OCI-LY7 (cell line): ENCODE results near the gene ADAM23.

ENCODE experiments used
- EZH2phosphoT487 ChIP-seq: fragments of 200-600 bp; sonication (generic); IDR thresholded peaks from 2 replicates; pipeline ENCODE4 v1.6.1; 2018; ENCODE audit warnings: low read depth, borderline replicate concordance, mild to moderate bottlenecking, mixed run types, antibody characterized with exemption, low read length, moderate library complexity, mixed read lengths
- TF ChIP-seq, protein P1 (sequence below): fragments of 200-600 bp; sonication (generic); conservative IDR thresholded peaks from 2 replicates; pipeline ENCODE4 v1.5.1; 2014; ENCODE audit warnings: mild to moderate bottlenecking, antibody characterized with exemption, low read length, moderate library complexity, mixed read lengths

GRCh38 chr2:206474099-206474498 lies 30.8 kb downstream of the ADAM23 start:
- TF ChIP-seq, protein P1, sequence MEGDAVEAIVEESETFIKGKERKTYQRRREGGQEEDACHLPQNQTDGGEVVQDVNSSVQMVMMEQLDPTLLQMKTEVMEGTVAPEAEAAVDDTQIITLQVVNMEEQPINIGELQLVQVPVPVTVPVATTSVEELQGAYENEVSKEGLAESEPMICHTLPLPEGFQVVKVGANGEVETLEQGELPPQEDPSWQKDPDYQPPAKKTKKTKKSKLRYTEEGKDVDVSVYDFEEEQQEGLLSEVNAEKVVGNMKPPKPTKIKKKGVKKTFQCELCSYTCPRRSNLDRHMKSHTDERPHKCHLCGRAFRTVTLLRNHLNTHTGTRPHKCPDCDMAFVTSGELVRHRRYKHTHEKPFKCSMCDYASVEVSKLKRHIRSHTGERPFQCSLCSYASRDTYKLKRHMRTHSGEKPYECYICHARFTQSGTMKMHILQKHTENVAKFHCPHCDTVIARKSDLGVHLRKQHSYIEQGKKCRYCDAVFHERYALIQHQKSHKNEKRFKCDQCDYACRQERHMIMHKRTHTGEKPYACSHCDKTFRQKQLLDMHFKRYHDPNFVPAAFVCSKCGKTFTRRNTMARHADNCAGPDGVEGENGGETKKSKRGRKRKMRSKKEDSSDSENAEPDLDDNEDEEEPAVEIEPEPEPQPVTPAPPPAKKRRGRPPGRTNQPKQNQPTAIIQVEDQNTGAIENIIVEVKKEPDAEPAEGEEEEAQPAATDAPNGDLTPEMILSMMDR: no peak
- TF ChIP-seq EZH2phosphoT487: no peak
